GM18520 (cell line): ENCODE data around the gene HNRNPAB.
"Not testable (repeated sequence)": the region's sequence is repeated elsewhere in the genome, so short reads cannot be mapped to it uniquely, and the experiment has no call there.

Source experiments
- ATAC-seq: cut with Tn5 transposase; IDR thresholded peaks from one replicate; pipeline ENCODE4 v1.9.1; 2021; ENCODE audit not compliant: unreplicated experiment

The HNRNPAB gene

GRCh38 chr5:178241688-178242231 lies 37.4 kb downstream of the HNRNPAB start:
- ATAC-seq = no peak

- ATAC-seq = no peak
Observed at GRCh38 chr5:178242416-178242815, 38.1 kb downstream of the HNRNPAB start.

- ATAC-seq = no peak
Observed at GRCh38 chr5:178244576-178244975, 40.2 kb downstream of the HNRNPAB start.

- no peak for ATAC-seq
Observed at GRCh38 chr5:178245389-178245788, 41.1 kb downstream of the HNRNPAB start.

- ATAC-seq = no peak
Observed at GRCh38 chr5:178246624-178247279, 42.4 kb downstream of the HNRNPAB start.

GRCh38 chr5:178247481-178248456 lies 43.4 kb downstream of the HNRNPAB start:
- no peak for ATAC-seq

- no peak for ATAC-seq
Observed at GRCh38 chr5:178248750-178249149, 44.4 kb downstream of the HNRNPAB start.

- no peak for ATAC-seq
Observed at GRCh38 chr5:178249191-178249989, 45.1 kb downstream of the HNRNPAB start.

- ATAC-seq = no peak
Observed at GRCh38 chr5:178250263-178250662, 45.9 kb downstream of the HNRNPAB start.

- ATAC-seq = no peak
Observed at GRCh38 chr5:178252258-178252657, 47.9 kb downstream of the HNRNPAB start.

- ATAC-seq = not testable (repeated sequence)
Observed at GRCh38 chr5:178253632-178254031, 49.3 kb downstream of the HNRNPAB start.

- ATAC-seq = no peak
Observed at GRCh38 chr5:178256746-178257145, 52.4 kb downstream of the HNRNPAB start.

GRCh38 chr5:178257650-178258049 lies 53.3 kb downstream of the HNRNPAB start:
- ATAC-seq = no peak

- ATAC-seq = no peak
Observed at GRCh38 chr5:178259623-178260536, 55.5 kb downstream of the HNRNPAB start.
